ENCODE data around the gene CNOT11.

Gene CNOT11

GRCh38 chr2:101251844-101252407 is 760 bp upstream of the CNOT11 start:
- peak overlapping the region; percentile 93 for H3K4me3 ChIP-seq (ENCODE audit: low read depth, low read length)
- ChIA-PET CTCF (interaction anchor here (0.8 to 3.5 kb wide), 5 partner anchors 8 to 239 kb away, joined by 3 to 15 read pairs (median 3); no protein-coding TSS in a partner anchor), POLR2A (no interaction called here)
- TF ChIP-seq, protein P1, sequence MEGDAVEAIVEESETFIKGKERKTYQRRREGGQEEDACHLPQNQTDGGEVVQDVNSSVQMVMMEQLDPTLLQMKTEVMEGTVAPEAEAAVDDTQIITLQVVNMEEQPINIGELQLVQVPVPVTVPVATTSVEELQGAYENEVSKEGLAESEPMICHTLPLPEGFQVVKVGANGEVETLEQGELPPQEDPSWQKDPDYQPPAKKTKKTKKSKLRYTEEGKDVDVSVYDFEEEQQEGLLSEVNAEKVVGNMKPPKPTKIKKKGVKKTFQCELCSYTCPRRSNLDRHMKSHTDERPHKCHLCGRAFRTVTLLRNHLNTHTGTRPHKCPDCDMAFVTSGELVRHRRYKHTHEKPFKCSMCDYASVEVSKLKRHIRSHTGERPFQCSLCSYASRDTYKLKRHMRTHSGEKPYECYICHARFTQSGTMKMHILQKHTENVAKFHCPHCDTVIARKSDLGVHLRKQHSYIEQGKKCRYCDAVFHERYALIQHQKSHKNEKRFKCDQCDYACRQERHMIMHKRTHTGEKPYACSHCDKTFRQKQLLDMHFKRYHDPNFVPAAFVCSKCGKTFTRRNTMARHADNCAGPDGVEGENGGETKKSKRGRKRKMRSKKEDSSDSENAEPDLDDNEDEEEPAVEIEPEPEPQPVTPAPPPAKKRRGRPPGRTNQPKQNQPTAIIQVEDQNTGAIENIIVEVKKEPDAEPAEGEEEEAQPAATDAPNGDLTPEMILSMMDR (IDR thresholded peaks at IDR 0.05; ENCODE audit: insufficient read depth, low read length, missing control alignments): no peak
- no peak for DNase-seq (ENCODE audit: low read depth, low spot score)

GRCh38 chr2:101253013-101253702 is 472 bp downstream of the CNOT11 start:
- H3K4me3 ChIP-seq (ENCODE audit: low read depth, low read length): peak overlapping the region; percentile 93
- ChIA-PET CTCF (interaction anchor here (0.9 to 3.5 kb wide), 6 partner anchors 9 to 646 kb away, joined by 3 to 15 read pairs (median 3); no protein-coding TSS in a partner anchor), POLR2A (interaction anchor here (0.6 to 1.0 kb wide), 2 partner anchors 43 to 55 kb away, joined by 3 to 4 read pairs; partner anchors contain the start of gene RNF149)
- no peak for DNase-seq (ENCODE audit: low read depth, low spot score)
- TF ChIP-seq, protein P1 (IDR thresholded peaks at IDR 0.05; ENCODE audit: insufficient read depth, low read length, missing control alignments): no peak

GRCh38 chr2:101253703-101254450 is 1.2 kb downstream of the CNOT11 start:
- CTCF ChIA-PET: interaction anchor here (0.8 to 3.5 kb wide), 6 partner anchors 9 to 987 kb away, joined by 3 to 15 read pairs (median 3); no protein-coding TSS in a partner anchor
- peak overlapping the region; percentile 93 for H3K4me3 ChIP-seq (ENCODE audit: low read depth, low read length)
- TF ChIP-seq, protein P1 (IDR thresholded peaks at IDR 0.05; ENCODE audit: insufficient read depth, low read length, missing control alignments): no peak
- no peak for DNase-seq (ENCODE audit: low read depth, low spot score)
- POLR2A ChIA-PET: no interaction called here

- TF ChIP-seq, protein P1 (IDR thresholded peaks at IDR 0.05; ENCODE audit: insufficient read depth, low read length, missing control alignments): no peak
- POLR2A ChIA-PET: interaction anchor here (0.8 kb wide), 1 partner anchor 40 kb away, joined by 3 read pairs; no protein-coding TSS in a partner anchor
- H3K4me3 ChIP-seq (ENCODE audit: low read depth, low read length): no peak overlapping the region
- no peak for DNase-seq (ENCODE audit: low read depth, low spot score)
- CTCF ChIA-PET: no interaction called here
These were observed 2.8 kb downstream of the CNOT11 start for GRCh38 chr2:101255501-101255900.

GRCh38 chr2:101256316-101256715 is 3.6 kb downstream of the CNOT11 start:
- ChIA-PET CTCF (no interaction called here), POLR2A (interaction anchor here (0.8 kb wide), 1 partner anchor 39 kb away, joined by 3 read pairs; no protein-coding TSS in a partner anchor)
- H3K4me3 ChIP-seq (ENCODE audit: low read depth, low read length): no peak overlapping the region
- no peak for DNase-seq (ENCODE audit: low read depth, low spot score)
- TF ChIP-seq, protein P1 (IDR thresholded peaks at IDR 0.05; ENCODE audit: insufficient read depth, low read length, missing control alignments): no peak
